GM12878 (cell line): ENCODE results near the gene BRAT1. TPM values are rescaled to one million over a fixed set of nuclear protein-coding genes. Genes with fewer than 3 reads are reported as not detected.
A peak's percentile ranks its signal among the peaks of the same experiment; 100 is the strongest.

Experiments
- MYB ChIP-seq: fragments of 150-350 bp; IDR thresholded peaks from 2 replicates; pipeline ENCODE4 v1.6.1; 2014; ENCODE audit warnings: mild to moderate bottlenecking, low read depth, low read length, borderline replicate concordance
- NFXL1 ChIP-seq: fragments of 450-650 bp; IDR thresholded peaks from 2 replicates; pipeline ENCODE4 v1.6.1; 2017; ENCODE audit warnings: antibody characterized with exemption, mild to moderate bottlenecking, borderline replicate concordance
- PML ChIP-seq: IDR thresholded peaks from 2 replicates; pipeline ENCODE4 v1.6.1; 2012; ENCODE audit warnings: low read length, inconsistent platforms
- polyA plus RNA-seq, 11 experiments: library from polyadenylated mRNA; depleted of rRNA in 4 of 11; unstranded in 6 of 11; stranded (reverse) in 5 of 11; fragments of >200 nt; fragmentation: Nextera tagmentation in 4 of 11; fragmentation: Illumina TruSeq in 1 of 11; extraction: Ambion mirVana in 4 of 11; extraction: Trizol in 1 of 11; gene quantifications; 1 replicate in 1 of 11; 2 replicates in 10 of 11; pipeline versions ENCODE4 v1.2.1 to v1.2.3, GENCODE V29; 2011 to 2016; ENCODE audit warnings: inconsistent platforms in 2 of 11, missing spikeins in 2 of 11, low read depth in 1 of 11
- total RNA-seq, 4 experiments: library from RNA; depleted of rRNA in 3 of 4; stranded (reverse); fragments of >200 nt in 3 of 4; fragmentation: Illumina TruSeq in 1 of 4; extraction: Trizol in 1 of 4; gene quantifications; 2 replicates each; pipeline versions ENCODE4 v1.2.1 to v1.2.3, GENCODE V29; 2013 to 2021
- TF ChIP-seq, protein P1 (sequence below): IDR thresholded peaks from 2 replicates; pipeline ENCODE4 v1.6.1; 2012; ENCODE audit warnings: improper control_type of control experiment, low read depth, low read length; ENCODE audit not compliant: insufficient replicate concordance
- TF ChIP-seq, protein P2 (sequence below): IDR thresholded peaks from 2 replicates; pipeline ENCODE4 v1.6.1; 2011; ENCODE audit warnings: low read depth, mild to moderate bottlenecking, low read length, moderate library complexity, borderline replicate concordance; ENCODE audit errors: extremely low read depth
- TF ChIP-seq, protein P3 (sequence below): IDR thresholded peaks from 2 replicates; pipeline ENCODE4 v1.6.1; 2012; ENCODE audit warnings: low read length, inconsistent platforms

BRAT1 gene
- total and polyA plus RNA-seq, 10 of the 15 experiments (the other 5 are each of a cell fraction or from before 2014, with no cell fraction given): 0.13 to 53.3 (median 16.0) TPM

DNA sequence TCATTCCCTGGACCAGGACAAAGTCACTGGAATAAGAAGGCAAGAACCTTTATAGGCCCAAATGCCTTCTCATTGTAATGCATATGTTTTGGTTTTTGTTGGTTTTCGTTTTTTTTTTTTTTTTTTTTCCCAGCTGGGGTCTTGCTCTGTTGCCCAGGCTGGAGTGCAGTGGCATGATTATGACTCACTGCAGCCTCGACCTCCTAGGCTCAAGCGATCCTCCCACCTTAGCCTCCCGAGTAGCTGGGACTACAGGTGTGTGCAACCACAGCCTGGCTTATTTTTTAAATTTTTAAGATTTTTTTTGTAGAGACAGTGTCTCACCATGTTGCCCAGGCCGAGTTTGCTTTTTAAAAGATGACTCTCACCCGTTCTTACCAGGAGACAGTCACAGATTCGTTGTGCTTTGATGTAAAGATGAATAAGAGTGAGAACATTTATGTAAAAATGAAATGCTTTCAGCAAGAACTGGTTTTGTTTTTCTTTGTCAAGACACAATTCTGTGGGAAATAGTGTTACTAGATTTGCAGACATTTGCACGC is 11.1 kb upstream of the BRAT1 start (continued):
- TF ChIP-seq, protein P1, sequence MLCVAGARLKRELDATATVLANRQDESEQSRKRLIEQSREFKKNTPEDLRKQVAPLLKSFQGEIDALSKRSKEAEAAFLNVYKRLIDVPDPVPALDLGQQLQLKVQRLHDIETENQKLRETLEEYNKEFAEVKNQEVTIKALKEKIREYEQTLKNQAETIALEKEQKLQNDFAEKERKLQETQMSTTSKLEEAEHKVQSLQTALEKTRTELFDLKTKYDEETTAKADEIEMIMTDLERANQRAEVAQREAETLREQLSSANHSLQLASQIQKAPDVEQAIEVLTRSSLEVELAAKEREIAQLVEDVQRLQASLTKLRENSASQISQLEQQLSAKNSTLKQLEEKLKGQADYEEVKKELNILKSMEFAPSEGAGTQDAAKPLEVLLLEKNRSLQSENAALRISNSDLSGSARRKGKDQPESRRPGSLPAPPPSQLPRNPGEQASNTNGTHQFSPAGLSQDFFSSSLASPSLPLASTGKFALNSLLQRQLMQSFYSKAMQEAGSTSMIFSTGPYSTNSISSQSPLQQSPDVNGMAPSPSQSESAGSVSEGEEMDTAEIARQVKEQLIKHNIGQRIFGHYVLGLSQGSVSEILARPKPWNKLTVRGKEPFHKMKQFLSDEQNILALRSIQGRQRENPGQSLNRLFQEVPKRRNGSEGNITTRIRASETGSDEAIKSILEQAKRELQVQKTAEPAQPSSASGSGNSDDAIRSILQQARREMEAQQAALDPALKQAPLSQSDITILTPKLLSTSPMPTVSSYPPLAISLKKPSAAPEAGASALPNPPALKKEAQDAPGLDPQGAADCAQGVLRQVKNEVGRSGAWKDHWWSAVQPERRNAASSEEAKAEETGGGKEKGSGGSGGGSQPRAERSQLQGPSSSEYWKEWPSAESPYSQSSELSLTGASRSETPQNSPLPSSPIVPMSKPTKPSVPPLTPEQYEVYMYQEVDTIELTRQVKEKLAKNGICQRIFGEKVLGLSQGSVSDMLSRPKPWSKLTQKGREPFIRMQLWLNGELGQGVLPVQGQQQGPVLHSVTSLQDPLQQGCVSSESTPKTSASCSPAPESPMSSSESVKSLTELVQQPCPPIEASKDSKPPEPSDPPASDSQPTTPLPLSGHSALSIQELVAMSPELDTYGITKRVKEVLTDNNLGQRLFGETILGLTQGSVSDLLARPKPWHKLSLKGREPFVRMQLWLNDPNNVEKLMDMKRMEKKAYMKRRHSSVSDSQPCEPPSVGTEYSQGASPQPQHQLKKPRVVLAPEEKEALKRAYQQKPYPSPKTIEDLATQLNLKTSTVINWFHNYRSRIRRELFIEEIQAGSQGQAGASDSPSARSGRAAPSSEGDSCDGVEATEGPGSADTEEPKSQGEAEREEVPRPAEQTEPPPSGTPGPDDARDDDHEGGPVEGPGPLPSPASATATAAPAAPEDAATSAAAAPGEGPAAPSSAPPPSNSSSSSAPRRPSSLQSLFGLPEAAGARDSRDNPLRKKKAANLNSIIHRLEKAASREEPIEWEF: no peak
- TF ChIP-seq PML: 0 out of 2 replicates have a peak, but pooled peaks have one; percentile 62
- TF ChIP-seq, protein P2, sequence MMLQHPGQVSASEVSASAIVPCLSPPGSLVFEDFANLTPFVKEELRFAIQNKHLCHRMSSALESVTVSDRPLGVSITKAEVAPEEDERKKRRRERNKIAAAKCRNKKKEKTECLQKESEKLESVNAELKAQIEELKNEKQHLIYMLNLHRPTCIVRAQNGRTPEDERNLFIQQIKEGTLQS: no peak
- TF ChIP-seq NFXL1: no peak
- TF ChIP-seq, protein P3, sequence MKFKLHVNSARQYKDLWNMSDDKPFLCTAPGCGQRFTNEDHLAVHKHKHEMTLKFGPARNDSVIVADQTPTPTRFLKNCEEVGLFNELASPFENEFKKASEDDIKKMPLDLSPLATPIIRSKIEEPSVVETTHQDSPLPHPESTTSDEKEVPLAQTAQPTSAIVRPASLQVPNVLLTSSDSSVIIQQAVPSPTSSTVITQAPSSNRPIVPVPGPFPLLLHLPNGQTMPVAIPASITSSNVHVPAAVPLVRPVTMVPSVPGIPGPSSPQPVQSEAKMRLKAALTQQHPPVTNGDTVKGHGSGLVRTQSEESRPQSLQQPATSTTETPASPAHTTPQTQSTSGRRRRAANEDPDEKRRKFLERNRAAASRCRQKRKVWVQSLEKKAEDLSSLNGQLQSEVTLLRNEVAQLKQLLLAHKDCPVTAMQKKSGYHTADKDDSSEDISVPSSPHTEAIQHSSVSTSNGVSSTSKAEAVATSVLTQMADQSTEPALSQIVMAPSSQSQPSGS: 0 out of 2 replicates have a peak, but pooled peaks have one; percentile 17
- TF ChIP-seq MYB: no peak
